Measurements from ENCODE around the gene MEF2C. TPM values are rescaled to one million over a fixed set of nuclear protein-coding genes. Genes with fewer than 3 reads are reported as not detected.

MEF2C gene
- total and polyA plus RNA-seq, 7 donors, result 2.8 to 51.4 (median 32.1) TPM

DNA sequence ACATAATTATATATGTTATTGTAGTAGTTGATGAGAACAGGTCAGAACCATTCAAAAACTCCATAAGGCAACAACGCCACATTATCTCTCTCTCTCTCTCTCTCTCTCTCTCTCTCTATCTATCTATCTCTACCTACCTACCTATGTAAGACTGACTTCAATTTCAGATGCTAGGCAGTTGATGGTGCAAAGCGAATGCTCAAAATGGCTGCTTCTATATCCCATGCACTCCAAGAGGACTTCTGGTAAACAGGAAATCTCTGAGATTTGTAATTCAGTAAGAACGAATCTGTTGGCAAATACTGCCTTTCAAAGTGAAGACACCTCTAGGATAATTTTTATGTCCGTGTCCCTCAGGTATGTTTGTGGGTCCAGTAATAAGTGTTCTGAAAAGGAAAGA lies 43.7 kb downstream of the MEF2C start:
- intact Hi-C loops (cut with DNase I), result no loop called here
- WGBS, 2 donors, result 90 to 92% methylated on average over 4 of the region's 4 CpGs

DNA sequence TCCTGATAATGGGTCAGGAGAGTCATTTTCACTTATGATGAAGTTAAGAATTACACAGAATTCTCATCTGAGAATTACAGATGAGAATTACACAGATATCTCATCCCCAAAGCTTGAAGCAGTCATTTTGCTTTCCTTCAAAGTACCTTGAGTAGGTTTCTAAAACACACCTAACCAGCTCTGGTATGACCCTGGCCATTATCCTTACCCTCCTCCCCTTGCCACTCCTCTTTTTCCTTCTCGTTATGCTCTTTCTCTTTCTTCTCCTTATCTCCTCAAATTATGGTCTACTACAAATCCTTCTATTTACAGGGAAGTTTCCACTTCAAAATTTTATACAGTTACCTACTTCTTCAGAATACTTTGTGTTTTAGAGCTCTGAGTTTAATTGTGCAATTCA lies 44.5 kb downstream of the MEF2C start:
- intact Hi-C loops (cut with DNase I), result no loop called here
- 11 to 49% methylated on average over 1 of the region's 1 CpG for WGBS, 2 donors

More for the DNA sequence above, 43.7 kb downstream of the MEF2C start:
- no peaks in the 10 kb centered on the region for H3K9me3 ChIP-seq
- peaks cover 0 to 24% (median 14%) of the 10 kb centered on the region in 4 donors for H3K4me1 ChIP-seq
- TF ChIP-seq, protein P1, sequence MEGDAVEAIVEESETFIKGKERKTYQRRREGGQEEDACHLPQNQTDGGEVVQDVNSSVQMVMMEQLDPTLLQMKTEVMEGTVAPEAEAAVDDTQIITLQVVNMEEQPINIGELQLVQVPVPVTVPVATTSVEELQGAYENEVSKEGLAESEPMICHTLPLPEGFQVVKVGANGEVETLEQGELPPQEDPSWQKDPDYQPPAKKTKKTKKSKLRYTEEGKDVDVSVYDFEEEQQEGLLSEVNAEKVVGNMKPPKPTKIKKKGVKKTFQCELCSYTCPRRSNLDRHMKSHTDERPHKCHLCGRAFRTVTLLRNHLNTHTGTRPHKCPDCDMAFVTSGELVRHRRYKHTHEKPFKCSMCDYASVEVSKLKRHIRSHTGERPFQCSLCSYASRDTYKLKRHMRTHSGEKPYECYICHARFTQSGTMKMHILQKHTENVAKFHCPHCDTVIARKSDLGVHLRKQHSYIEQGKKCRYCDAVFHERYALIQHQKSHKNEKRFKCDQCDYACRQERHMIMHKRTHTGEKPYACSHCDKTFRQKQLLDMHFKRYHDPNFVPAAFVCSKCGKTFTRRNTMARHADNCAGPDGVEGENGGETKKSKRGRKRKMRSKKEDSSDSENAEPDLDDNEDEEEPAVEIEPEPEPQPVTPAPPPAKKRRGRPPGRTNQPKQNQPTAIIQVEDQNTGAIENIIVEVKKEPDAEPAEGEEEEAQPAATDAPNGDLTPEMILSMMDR (IDR thresholded peaks at IDR 0.05), result no peak
- TF ChIP-seq EP300 (IDR thresholded peaks at IDR 0.05) (no peak), POLR2A (IDR thresholded peaks at IDR 0.05) (no peak), POLR2AphosphoS5 (IDR thresholded peaks at IDR 0.05) (no peak)
- no peaks in the 10 kb centered on the region for H3K36me3 ChIP-seq
- DNase-seq, result no peak
- H3K27me3 ChIP-seq, result no peaks in the 10 kb centered on the region
- no peak overlapping the region for H3K4me3 ChIP-seq
- H3K27ac ChIP-seq, result peak overlapping the region in 1 of 4 donors; percentile 8

DNA sequence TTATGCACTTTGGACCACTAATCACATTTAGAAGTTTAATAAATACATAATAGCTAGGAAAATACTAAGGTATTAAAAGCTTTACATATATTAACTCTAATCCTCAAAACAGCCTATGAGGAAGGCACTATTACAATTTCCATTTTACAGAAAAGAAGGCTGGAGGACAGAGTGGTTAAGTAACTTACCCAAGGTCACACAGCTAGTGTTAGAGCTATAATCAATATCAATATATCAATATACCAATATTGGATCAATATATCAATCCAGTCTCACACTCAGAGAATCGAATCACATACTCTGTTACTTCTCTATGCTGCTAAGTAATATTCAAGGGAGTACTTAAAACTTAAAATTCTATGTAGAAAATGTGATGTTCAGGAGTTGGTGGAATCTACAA lies 45.2 kb downstream of the MEF2C start:
- H3K4me1 ChIP-seq, result peaks cover 0 to 38% (median 28%) of the 10 kb centered on the region in 4 donors
- peak overlapping the region in 2 of 4 donors; percentile 79 to 85 for H3K27ac ChIP-seq
- TF ChIP-seq, protein P1 (IDR thresholded peaks at IDR 0.05), result no peak
- TF ChIP-seq POLR2A (IDR thresholded peaks at IDR 0.05) (no peak), POLR2AphosphoS5 (IDR thresholded peaks at IDR 0.05) (no peak), EP300 (IDR thresholded peaks at IDR 0.05) (no peak)
- no peak for DNase-seq
- intact Hi-C loops (cut with DNase I), result loop anchor here (2.0 kb wide), 1 partner anchor 45 kb away; the partner anchor contains the start of gene MEF2C
- 90 to 92% methylated on average over 1 of the region's 1 CpG for WGBS, 2 donors
- H3K27me3 ChIP-seq, result no peaks in the 10 kb centered on the region
- H3K36me3 ChIP-seq, result no peaks in the 10 kb centered on the region
- no peak overlapping the region for H3K4me3 ChIP-seq
- no peaks in the 10 kb centered on the region for H3K9me3 ChIP-seq

More for the DNA sequence above, 44.5 kb downstream of the MEF2C start:
- DNase-seq, result no peak
- H3K4me3 ChIP-seq, result no peak overlapping the region
- H3K27me3 ChIP-seq, result no peaks in the 10 kb centered on the region
- TF ChIP-seq POLR2A (IDR thresholded peaks at IDR 0.05) (no peak), POLR2AphosphoS5 (IDR thresholded peaks at IDR 0.05) (no peak)
- TF ChIP-seq, protein P1 (IDR thresholded peaks at IDR 0.05), result no peak
- no peaks in the 10 kb centered on the region for H3K36me3 ChIP-seq
- H3K9me3 ChIP-seq, result no peaks in the 10 kb centered on the region
- H3K4me1 ChIP-seq, result peaks cover 0 to 31% (median 21%) of the 10 kb centered on the region in 4 donors
- H3K27ac ChIP-seq, result peak overlapping the region in 2 of 4 donors; percentile 8 to 10

DNA sequence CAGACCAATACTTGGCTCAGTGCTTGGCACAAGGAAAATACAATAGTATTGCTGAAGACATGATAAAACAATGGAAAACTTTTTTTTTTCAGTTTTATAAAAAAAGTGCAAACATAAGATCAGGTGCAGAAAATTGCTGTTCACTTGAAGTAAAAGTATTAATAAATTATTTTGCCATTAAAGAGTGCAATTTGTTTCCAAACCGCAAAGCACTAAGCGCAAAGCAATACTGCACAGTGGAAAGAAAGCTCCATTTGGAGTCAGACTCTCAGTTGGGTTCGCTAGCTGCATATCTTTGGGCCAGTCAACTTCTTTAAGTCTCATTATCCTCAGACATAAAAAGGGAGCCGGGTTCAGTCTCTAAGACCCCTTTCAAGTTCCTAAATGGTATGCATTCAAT lies 45.8 kb downstream of the MEF2C start:
- intact Hi-C loops (cut with DNase I), result loop anchor here (2.0 kb wide), 1 partner anchor 46 kb away; the partner anchor contains the start of gene MEF2C
- no peak for DNase-seq
- TF ChIP-seq POLR2A (IDR thresholded peaks at IDR 0.05), result no peak
- TF ChIP-seq POLR2AphosphoS5 (IDR thresholded peaks at IDR 0.05), result no peak
- no peak for TF ChIP-seq EP300 (IDR thresholded peaks at IDR 0.05)
- TF ChIP-seq, protein P1 (IDR thresholded peaks at IDR 0.05), result no peak

More for the DNA sequence above, 45.8 kb downstream of the MEF2C start:
- no peaks in the 10 kb centered on the region for H3K36me3 ChIP-seq
- 95 to 98% methylated on average over 4 of the region's 4 CpGs for WGBS, 2 donors
- H3K27ac ChIP-seq, result peak overlapping the region; percentile 78 to 85 (median 80)
- peaks cover 0 to 42% (median 28%) of the 10 kb centered on the region in 4 donors for H3K4me1 ChIP-seq
- H3K4me3 ChIP-seq, result no peak overlapping the region
- H3K27me3 ChIP-seq, result no peaks in the 10 kb centered on the region
- H3K9me3 ChIP-seq, result no peaks in the 10 kb centered on the region

Data from sigmoid colon (tissue), 7 donors.